RCC 7860 (cell line): Measurements from ENCODE around the gene CCDC136.
A peak's percentile ranks its signal among the peaks of the same experiment; 100 is the strongest.

Experiments used
- DNase-seq: peaks from one replicate; pipeline ENCODE4 v3.0.0-alpha.2; 2015; ENCODE audit warnings: low spot score
- FAIRE-seq: peaks from 2 replicates; lab custom pipeline; 2012; peaks lifted over from hg19 to GRCh38; lab: Jason Lieb, UNC

The CCDC136 gene

DNA sequence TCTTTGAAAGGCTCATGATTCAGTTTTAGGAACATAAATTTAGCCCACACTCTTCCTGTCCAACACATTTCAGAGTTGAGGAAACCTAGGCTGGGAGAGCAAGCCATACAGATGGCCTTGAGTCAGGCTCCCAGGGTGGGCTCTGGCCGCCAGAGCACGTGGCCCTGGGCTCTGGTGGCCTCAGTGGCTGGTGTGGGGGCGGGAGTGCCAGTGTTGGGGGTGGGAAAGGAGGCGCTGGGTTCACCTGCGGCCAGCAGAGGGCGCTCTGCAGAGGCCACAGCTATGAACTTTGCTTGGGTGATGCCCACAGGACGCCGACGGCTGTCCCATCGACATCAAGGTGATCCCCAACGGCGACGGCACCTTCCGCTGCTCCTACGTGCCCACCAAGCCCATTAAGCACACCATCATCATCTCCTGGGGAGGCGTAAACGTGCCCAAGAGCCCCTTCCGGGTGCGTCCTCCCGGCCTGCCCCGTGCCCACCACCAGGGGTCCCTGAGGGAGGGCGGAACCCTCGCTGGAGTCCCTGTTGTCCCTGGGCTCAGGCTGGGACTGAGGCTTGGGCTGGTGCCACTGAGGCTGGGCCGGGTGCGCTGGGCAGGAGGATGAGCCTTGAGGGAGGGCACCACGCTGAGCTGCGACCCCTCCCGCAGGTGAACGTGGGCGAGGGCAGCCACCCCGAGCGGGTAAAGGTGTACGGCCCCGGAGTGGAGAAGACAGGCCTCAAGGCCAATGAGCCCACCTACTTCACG is 50.3 kb downstream of the CCDC136 start:
- DNase-seq = peak; percentile 20
- no peak for FAIRE-seq

DNA sequence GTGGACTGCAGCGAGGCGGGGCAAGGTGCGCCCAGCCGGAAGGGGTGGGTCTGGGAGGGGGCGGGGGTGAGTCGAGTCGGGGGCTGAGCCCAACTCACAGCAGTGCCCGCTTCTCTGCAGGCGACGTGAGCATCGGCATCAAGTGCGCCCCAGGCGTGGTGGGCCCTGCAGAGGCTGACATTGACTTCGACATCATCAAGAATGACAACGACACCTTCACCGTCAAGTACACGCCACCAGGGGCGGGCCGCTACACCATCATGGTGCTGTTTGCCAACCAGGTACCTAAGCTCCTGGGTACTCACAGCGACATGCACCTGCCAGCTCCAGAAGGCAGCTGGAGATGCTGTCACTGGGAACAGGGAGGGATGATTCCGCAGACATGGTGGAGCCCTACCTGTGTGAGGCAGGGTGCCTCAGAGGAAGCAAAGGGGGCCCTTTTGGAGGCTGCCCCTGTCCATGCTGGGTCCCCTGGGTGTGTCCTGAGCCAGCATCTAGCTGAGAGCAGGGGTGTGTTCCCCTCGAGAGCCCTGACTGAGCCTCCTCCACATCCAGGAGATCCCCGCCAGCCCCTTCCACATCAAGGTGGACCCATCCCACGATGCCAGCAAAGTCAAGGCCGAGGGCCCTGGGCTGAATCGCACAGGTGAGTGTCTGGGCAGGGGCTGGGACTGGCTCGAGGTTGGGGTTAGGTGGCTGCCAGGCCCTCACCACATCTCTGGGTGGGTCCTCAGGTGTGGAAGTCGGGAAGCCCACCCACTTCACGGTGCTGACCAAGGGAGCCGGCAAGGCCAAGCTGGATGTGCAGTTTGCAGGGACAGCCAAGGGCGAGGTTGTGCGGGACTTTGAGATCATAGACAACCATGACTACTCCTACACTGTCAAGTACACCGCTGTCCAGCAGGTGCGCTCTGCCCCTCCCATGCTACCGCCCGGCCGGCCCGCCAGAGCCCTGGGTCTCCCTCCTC is 51.2 kb downstream of the CCDC136 start:
- FAIRE-seq = no peak
- DNase-seq = no peak

DNA sequence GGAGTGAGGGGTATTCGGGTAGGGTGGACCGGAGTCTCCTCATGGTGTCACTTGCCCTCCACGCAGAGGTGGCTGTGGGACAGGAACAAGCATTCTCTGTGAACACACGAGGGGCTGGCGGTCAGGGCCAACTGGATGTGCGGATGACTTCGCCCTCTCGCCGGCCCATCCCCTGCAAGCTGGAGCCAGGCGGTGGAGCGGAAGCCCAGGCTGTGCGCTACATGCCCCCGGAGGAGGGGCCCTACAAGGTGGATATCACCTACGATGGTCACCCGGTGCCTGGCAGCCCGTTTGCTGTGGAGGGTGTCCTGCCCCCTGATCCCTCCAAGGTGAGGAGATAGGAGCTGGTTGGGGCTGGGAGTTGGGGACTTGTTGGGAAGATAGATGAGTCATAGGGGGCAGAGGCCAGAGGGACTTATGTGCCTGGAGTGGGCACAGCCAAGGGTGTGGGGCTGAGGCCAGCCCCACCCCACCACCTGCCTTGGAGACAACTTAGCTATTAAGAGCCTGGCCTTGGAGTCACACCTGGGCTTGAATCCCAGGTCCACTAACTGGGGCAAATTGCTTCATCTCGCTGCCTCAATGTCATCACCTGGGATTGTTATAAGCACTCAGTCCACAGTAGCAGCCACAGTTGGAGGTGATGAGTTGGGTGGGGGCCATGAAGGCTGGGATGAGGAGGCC is 52.3 kb downstream of the CCDC136 start:
- DNase-seq (no peak), FAIRE-seq (no peak)

DNA sequence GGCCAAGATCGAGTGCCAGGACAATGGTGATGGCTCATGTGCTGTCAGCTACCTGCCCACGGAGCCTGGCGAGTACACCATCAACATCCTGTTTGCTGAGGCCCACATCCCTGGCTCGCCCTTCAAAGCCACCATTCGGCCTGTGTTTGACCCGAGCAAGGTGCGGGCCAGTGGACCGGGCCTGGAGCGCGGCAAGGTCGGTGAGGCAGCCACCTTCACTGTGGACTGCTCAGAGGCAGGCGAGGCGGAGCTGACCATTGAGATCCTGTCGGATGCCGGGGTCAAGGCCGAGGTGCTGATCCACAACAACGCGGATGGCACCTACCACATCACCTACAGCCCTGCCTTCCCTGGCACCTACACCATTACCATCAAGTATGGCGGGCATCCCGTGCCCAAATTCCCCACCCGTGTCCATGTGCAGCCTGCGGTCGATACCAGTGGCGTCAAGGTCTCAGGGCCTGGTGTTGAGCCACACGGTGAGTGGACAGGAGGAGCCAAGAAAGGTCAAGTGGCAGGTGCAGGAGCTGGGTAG is 53.1 kb downstream of the CCDC136 start:
- DNase-seq (no peak), FAIRE-seq (no peak)

DNA sequence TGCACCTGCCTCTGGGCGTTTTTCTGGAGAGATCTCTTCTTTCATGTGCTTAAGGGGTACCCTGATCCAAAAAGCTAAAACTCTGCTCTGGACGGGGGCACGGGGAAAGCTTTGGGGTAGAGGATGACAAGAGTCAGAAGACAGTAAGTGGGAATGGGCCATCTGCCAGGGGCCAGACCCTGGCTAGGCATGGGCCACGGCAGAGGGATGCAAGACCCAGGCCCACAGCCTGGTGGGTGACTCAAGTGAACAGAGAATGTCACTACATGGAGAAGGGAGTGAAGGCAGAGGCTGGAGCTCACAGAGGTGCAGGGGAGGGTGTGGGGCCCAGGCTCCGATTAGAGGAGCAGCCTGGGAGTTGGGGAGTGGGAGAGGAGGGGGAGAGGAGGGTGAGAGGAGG is 53.7 kb downstream of the CCDC136 start:
- no peak for FAIRE-seq
- no peak for DNase-seq

DNA sequence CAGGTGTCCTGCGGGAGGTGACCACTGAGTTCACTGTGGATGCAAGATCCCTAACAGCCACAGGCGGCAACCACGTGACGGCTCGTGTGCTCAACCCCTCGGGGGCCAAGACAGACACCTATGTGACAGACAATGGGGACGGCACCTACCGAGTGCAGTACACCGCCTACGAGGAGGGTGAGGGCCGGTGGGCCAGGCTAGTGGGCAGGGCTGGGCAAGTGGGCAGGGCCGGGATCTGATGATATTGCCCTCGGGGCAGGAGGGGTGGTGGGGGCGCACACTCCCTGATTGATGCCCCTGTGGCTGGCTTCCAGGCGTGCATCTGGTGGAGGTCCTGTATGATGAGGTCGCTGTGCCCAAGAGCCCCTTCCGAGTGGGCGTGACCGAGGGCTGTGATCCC is 54.2 kb downstream of the CCDC136 start:
- no peak for DNase-seq
- FAIRE-seq = no peak

DNA sequence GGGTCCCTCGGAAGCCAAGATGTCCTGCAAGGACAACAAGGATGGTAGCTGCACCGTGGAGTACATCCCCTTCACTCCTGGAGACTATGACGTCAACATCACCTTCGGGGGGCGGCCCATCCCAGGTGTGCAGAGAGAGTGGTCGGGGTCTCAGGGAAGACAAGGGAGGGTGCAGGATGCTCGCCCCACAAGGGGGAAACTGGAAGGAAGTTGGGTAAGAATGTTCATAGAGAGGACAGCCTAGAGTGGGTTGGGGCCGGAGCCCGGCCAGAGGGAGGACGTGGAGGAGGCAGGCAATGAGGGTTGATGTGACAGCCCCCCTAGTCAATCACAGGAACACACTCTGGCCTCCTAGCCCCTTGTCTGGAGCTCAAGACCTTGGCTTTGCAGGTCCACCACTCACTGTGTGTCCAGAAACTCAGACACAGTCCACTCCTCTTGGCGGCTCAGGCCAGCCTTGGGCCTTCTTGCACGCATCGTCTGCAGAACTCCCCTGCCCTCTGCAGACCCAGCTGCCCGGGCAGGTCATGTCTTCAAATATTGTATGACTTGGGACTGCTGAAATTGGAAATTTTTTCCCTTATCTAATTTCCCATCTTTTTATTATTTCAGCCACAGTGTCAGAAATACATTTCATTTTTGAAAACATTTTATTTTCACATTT is 55.1 kb downstream of the CCDC136 start:
- no peak for DNase-seq
- FAIRE-seq = no peak

DNA sequence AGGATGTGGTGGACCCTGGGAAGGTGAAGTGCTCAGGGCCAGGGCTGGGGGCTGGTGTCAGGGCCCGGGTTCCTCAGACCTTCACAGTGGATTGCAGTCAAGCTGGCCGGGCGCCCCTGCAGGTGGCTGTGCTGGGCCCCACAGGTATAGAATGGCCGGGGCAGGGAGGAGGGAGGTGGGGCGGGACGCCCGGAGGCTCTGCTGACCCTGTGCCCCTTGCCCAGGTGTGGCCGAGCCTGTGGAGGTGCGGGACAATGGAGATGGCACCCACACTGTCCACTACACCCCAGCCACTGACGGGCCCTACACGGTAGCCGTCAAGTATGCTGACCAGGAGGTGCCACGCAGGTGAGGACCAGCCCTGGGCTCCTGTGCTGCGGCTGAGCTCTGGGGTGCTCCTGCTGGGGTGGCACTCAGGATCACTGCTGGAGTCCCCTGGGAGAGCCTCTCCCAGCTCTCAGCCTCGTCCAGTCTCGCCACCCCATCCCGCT is 56.0 kb downstream of the CCDC136 start:
- FAIRE-seq (no peak), DNase-seq (no peak)

DNA sequence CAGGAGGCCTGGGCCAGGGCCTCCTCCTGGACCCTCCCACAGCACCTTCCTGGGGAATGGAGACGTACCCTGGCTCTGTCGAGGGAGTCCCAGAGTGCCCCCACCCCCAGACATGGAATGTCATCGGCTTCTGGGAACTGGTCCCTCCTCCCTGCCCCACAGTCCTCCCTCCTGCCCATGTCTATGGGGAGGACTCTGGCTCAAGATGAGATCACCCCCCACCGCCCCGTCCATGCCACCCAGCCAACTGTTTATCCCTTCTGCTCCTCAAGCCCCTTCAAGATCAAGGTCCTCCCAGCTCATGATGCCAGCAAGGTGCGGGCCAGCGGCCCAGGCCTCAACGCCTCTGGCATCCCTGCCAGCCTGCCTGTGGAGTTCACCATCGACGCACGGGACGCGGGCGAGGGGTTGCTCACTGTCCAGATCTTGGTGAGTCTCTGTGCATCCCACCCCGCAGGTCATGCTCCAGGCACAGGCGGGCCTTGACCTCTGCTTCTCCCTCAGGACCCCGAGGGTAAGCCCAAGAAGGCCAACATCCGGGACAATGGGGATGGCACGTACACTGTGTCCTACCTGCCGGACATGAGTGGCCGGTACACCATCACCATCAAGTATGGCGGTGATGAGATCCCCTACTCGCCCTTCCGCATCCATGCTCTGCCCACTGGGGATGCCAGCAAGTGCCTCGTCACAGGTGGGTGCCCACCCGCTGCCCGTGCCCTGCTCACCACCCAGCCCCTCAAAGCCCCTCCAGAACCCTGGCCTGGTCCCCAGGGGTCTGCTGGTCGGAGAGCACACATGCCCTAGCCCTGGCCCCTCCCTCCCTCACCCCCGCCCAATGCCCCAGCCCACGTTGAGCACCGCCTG is 56.8 kb downstream of the CCDC136 start:
- DNase-seq (no peak), FAIRE-seq (no peak)

DNA sequence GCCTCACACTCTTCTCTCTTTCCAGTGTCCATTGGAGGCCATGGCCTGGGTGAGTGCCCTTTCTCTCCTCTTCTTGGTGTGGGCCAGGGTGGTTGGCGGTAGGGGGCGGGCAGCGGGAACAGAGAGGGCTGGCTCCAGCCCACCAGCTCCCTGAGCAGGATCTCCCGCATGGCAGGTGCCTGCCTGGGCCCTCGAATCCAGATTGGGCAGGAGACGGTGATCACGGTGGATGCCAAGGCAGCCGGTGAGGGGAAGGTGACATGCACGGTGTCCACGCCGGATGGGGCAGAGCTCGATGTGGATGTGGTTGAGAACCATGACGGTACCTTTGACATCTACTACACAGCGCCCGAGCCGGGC is 57.4 kb downstream of the CCDC136 start:
- no peak for FAIRE-seq

DNA sequence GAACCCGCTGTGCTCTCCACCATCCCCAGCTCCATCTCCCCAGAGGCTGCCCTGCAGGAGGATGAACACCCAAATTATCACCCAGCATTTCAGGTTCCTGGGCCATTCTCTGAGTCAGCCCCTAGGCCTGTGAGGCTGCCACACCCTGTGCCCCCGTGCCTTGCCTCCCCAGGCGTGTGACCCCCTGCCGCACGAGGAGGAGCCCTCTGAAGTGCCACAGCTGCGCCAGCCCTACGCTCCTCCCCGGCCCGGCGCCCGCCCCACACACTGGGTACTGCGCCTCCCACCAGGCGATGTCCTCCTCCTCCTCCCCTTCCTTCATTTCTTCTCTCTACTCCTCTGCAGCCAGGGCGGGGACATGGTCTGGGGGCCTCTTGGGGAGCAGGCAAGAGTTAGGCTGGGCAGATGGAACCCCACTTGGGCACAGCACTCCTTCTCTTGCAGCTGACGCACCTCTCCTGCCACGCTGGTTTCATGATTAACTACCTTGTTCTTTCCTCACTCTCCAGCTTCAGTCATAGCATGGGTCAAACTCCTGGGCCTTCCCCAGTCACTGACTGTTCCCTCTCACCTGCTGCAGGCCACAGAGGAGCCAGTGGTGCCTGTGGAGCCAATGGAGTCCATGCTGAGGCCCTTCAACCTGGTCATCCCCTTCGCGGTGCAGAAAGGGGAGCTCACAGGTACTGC is 58.2 kb downstream of the CCDC136 start:
- DNase-seq (no peak), FAIRE-seq (no peak)

More for the DNA sequence above, 57.4 kb downstream of the CCDC136 start:
- no peak for DNase-seq

DNA sequence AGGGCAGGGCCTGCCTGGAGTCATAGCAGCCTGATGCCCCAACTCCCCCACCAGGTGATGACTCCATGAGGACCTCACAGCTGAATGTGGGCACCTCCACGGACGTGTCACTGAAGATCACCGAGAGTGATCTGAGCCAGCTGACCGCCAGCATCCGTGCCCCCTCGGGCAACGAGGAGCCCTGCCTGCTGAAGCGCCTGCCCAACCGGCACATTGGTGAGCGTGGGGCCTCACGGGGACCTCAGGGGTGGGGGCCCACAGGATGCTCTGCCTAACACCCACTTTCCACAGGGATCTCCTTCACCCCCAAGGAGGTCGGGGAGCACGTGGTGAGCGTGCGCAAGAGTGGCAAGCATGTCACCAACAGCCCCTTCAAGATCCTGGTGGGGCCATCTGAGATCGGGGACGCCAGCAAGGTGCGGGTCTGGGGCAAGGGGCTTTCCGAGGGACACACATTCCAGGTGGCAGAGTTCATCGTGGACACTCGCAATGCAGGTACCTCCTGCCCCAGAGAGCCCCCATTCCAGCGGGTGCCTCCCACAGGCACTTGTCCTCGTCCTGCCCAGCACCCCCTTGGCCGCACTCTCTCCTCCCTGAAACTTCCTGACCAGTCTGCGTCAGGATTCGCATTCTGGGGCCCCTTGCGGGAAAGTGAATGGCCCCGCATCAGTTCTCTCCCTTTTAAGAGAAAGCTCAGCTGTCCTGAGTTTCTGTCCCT is 60.9 kb downstream of the CCDC136 start:
- FAIRE-seq (no peak), DNase-seq (no peak)

DNA sequence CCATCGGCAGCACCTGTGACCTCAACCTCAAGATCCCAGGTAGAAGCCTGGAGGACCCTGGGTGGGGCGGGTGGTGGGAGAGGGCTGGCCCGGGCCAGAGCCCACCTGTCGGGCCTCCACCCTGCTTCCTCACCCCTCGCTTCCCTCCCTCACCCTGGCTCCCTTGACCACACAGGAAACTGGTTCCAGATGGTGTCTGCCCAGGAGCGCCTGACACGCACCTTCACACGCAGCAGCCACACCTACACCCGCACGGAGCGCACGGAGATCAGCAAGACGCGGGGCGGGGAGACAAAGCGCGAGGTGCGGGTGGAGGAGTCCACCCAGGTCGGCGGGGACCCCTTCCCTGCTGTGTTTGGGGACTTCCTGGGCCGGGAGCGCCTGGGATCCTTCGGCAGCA is 62.0 kb downstream of the CCDC136 start:
- FAIRE-seq (no peak), DNase-seq (no peak)

DNA sequence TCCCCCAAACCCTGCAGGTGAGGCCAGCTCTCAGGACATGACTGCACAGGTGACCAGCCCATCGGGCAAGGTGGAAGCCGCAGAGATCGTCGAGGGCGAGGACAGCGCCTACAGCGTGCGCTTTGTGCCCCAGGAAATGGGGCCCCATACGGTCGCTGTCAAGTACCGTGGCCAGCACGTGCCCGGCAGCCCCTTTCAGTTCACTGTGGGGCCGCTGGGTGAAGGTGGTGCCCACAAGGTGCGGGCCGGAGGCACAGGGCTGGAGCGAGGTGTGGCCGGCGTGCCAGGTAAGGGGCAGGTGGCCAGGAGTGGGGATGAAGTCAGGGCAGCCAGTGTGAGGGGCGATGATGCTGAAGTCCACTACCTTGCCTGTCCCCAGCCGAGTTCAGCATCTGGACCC is 62.6 kb downstream of the CCDC136 start:
- FAIRE-seq (no peak), DNase-seq (no peak)

DNA sequence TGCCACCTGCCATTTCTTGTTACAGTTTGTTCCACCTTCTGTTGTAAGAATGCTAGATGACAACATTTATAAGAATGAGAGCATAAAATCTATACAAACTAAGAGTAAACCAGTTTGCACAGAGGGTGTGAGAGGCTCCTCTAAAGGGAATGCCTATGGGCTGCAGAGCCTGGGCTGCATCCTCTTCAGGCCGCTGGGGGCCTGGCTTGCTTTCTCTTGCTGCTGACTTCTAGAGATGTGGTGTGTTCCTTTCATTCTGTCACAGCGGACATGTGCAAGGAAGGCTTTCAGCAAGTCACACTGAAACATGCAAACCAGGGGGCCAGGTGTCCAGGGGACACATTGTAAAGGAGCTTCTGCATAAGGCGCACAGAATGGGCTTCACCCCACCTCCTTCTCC is 63.8 kb downstream of the CCDC136 start:
- no peak for FAIRE-seq
- DNase-seq = no peak

DNA sequence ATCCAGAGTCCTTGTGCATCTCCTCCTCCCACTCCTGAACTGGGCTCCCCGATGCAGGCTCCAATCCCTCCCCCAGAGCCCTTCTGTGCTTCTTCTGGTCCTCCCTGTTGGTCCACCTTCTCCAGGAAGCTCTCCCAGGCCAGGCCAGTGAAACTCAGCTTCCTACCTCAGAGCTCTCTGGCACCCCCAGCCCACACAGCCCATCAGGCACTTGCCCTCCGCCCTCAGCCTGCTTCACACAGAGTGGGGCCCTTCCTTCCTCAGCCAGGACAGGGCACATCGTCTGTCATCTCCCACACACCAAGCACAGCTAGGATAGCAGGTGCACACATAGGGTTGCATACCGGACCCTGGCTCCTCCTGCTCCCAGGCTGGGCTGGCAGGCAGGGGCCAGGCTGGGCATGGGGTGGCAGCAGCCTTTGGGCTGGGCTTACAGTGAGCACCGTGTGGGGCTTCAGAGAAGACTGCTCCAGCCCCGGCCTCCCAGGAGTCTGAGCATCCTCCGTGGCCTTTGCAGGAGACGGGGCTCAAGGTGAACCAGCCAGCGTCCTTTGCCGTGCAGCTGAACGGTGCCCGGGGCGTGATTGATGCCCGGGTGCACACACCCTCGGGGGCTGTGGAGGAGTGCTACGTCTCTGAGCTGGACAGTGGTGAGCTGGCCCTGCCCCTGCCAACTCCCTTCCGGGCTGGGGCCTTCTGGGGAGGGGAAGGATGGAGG is 64.4 kb downstream of the CCDC136 start:
- FAIRE-seq (no peak), DNase-seq (no peak)

DNA sequence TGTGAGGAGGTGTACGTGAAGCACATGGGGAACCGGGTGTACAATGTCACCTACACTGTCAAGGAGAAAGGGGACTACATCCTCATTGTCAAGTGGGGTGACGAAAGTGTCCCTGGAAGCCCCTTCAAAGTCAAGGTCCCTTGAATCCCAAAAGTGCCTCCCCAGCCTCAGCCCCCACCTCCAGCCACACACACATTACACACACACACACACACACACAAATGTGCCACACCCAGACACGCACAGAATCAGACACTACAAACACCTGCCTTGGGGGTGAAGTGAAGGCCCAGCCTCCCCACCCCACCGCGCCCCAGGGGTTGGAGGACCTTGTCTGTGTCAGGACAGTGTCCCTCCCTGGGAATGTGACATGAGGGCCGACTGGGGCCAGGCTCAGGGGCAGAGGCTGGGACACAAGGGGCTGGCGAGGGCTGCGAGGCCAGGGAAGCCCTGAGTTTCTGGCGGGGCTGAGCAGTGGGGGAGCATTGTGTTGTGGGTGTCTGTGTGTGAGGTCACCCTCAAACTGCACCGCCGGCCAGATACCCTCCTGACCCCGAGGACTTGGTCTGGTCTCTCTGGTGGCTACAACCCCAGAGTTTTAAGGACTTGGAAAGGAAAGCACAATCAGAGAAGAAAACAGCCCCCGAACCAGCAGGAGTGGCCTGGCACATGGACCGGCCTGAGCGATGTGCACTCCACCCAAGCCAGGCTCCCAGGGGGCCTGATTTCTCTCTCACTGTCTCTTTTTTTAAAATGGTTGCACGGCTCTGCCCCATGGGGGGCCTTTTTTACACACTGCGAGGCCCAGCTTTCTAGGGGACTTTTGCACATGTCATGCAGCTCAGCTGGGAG is 66.8 kb downstream of the CCDC136 start:
- DNase-seq = no peak
- FAIRE-seq = no peak
